ENCODE results near the gene VAT1. TPM values are rescaled to one million over a fixed set of nuclear protein-coding genes. Genes with fewer than 3 reads are reported as not detected.

VAT1 gene
- total and polyA plus RNA-seq, 2 of the 13 experiments (the other 11 are each of a cell fraction or from before 2014, with no cell fraction given), result 143 to 205 TPM

DNA sequence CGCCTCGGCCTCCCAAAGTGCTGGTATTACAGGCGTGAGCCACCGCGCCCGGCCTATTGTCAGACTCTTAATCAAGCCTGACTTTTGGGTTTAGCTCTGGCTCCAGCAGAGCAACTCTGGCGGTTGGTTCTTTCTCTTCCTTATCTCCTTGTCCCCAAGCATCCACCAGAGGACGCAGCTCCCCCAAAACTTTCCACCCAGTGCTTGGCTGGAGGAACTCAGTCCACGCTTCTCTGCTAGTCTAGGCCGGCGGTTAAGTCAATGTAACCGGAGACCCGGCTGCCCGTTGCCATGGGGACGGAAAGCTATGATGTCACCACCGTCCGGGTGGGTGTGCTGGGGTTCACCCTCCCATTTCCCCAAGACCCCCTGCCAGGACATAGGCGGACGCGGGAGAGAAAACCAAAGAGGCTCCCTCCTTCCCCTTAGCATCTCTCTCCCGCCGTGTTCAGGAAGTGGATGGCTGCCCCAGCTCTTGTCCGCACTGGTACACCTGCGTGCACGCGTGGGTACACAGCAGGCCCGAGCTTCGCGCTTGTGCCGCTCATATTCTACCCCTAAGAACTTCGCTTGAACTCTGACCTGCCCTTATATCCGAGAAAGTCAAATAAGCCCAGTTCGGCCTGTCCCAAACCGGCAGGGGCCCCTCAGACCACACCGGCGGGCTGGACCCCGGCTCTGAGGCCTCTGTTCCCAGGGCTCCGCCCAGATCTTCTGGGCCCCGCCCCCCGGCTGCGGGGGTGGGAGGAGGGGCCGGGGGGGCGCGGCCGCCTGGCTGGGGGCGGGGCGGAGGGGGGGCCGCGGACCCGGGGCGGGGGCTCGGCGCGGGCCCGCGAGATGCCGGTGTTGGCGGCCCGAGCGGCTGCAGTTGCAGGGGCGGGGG, 2.5 kb upstream of the VAT1 start, which contains the start of gene RND2 (continued):
- peak; percentile 49 for TF ChIP-seq GABPB1 (CRISPR knock-in tag; IDR thresholded peaks at IDR 0.05)
- TF ChIP-seq ZNF441 (CRISPR knock-in tag; IDR thresholded peaks at IDR 0.05; ENCODE audit: borderline replicate concordance), result peak; percentile 47; the same call in 1 of the 2 replicates
- no peak for TF ChIP-seq GTF2F1 (IDR thresholded peaks at IDR 0.05; ENCODE audit: low read length)
- peak; percentile 54 for TF ChIP-seq RBM22 (optimal IDR thresholded peaks at IDR 0.05; ENCODE audit: low read length)
- TF ChIP-seq, protein P1, sequence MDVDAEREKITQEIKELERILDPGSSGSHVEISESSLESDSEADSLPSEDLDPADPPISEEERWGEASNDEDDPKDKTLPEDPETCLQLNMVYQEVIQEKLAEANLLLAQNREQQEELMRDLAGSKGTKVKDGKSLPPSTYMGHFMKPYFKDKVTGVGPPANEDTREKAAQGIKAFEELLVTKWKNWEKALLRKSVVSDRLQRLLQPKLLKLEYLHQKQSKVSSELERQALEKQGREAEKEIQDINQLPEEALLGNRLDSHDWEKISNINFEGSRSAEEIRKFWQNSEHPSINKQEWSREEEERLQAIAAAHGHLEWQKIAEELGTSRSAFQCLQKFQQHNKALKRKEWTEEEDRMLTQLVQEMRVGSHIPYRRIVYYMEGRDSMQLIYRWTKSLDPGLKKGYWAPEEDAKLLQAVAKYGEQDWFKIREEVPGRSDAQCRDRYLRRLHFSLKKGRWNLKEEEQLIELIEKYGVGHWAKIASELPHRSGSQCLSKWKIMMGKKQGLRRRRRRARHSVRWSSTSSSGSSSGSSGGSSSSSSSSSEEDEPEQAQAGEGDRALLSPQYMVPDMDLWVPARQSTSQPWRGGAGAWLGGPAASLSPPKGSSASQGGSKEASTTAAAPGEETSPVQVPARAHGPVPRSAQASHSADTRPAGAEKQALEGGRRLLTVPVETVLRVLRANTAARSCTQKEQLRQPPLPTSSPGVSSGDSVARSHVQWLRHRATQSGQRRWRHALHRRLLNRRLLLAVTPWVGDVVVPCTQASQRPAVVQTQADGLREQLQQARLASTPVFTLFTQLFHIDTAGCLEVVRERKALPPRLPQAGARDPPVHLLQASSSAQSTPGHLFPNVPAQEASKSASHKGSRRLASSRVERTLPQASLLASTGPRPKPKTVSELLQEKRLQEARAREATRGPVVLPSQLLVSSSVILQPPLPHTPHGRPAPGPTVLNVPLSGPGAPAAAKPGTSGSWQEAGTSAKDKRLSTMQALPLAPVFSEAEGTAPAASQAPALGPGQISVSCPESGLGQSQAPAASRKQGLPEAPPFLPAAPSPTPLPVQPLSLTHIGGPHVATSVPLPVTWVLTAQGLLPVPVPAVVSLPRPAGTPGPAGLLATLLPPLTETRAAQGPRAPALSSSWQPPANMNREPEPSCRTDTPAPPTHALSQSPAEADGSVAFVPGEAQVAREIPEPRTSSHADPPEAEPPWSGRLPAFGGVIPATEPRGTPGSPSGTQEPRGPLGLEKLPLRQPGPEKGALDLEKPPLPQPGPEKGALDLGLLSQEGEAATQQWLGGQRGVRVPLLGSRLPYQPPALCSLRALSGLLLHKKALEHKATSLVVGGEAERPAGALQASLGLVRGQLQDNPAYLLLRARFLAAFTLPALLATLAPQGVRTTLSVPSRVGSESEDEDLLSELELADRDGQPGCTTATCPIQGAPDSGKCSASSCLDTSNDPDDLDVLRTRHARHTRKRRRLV (CRISPR knock-in tag; IDR thresholded peaks at IDR 0.05), result peak; percentile 68; the same call in 1 of the 2 replicates
- TF ChIP-seq CCAR2 (optimal IDR thresholded peaks at IDR 0.05; ENCODE audit: low read depth, low read length), result no peak
- TF ChIP-seq AHR (CRISPR knock-in tag; IDR thresholded peaks at IDR 0.05), result no peak
- TF ChIP-seq FOXA1 (IDR thresholded peaks at IDR 0.05), result no peak
- peak; percentile 11; the same call in 1 of the 2 replicates for TF ChIP-seq FOXA1 (CRISPR knock-in tag; IDR thresholded peaks at IDR 0.05)
- TF ChIP-seq, protein P2, sequence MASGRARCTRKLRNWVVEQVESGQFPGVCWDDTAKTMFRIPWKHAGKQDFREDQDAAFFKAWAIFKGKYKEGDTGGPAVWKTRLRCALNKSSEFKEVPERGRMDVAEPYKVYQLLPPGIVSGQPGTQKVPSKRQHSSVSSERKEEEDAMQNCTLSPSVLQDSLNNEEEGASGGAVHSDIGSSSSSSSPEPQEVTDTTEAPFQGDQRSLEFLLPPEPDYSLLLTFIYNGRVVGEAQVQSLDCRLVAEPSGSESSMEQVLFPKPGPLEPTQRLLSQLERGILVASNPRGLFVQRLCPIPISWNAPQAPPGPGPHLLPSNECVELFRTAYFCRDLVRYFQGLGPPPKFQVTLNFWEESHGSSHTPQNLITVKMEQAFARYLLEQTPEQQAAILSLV (CRISPR knock-in tag; IDR thresholded peaks at IDR 0.05; ENCODE audit: borderline replicate concordance), result 0 out of 2 replicates have a peak, but pooled peaks have one; percentile 44
- TF ChIP-seq, protein P3, sequence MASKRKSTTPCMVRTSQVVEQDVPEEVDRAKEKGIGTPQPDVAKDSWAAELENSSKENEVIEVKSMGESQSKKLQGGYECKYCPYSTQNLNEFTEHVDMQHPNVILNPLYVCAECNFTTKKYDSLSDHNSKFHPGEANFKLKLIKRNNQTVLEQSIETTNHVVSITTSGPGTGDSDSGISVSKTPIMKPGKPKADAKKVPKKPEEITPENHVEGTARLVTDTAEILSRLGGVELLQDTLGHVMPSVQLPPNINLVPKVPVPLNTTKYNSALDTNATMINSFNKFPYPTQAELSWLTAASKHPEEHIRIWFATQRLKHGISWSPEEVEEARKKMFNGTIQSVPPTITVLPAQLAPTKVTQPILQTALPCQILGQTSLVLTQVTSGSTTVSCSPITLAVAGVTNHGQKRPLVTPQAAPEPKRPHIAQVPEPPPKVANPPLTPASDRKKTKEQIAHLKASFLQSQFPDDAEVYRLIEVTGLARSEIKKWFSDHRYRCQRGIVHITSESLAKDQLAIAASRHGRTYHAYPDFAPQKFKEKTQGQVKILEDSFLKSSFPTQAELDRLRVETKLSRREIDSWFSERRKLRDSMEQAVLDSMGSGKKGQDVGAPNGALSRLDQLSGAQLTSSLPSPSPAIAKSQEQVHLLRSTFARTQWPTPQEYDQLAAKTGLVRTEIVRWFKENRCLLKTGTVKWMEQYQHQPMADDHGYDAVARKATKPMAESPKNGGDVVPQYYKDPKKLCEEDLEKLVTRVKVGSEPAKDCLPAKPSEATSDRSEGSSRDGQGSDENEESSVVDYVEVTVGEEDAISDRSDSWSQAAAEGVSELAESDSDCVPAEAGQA (IDR thresholded peaks at IDR 0.05; ENCODE audit: low read depth), result no peak
- TF ChIP-seq, protein P3 (CRISPR knock-in tag; IDR thresholded peaks at IDR 0.05; ENCODE audit: borderline replicate concordance), result 0 out of 2 replicates have a peak, but pooled peaks have one; percentile 62
- TF ChIP-seq, protein P4, sequence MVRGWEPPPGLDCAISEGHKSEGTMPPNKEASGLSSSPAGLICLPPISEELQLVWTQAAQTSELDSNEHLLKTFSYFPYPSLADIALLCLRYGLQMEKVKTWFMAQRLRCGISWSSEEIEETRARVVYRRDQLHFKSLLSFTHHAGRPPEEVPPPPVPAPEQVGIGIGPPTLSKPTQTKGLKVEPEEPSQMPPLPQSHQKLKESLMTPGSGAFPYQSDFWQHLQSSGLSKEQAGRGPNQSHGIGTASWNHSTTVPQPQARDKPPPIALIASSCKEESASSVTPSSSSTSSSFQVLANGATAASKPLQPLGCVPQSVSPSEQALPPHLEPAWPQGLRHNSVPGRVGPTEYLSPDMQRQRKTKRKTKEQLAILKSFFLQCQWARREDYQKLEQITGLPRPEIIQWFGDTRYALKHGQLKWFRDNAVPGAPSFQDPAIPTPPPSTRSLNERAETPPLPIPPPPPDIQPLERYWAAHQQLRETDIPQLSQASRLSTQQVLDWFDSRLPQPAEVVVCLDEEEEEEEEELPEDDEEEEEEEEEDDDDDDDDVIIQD (CRISPR knock-in tag; IDR thresholded peaks at IDR 0.05; ENCODE audit: low read depth), result peak; percentile 66
- TF ChIP-seq WIZ (CRISPR knock-in tag; IDR thresholded peaks at IDR 0.05), result 0 out of 2 replicates have a peak, but pooled peaks have one; percentile 26
- TF ChIP-seq PHF20 (CRISPR knock-in tag; IDR thresholded peaks at IDR 0.05), result peak; percentile 43; the same call in 1 of the 2 replicates
